GM12864 (cell line): ENCODE data around the gene ZFPM1.

Experiments used
- DNase-seq: peaks from one replicate; pipeline ENCODE4 v3.0.0-alpha.2; 2011; ENCODE audit warnings: low read depth
- H3K4me3 ChIP-seq: 2 replicates; pipeline ENCODE4 v1.5.1; 2011; ENCODE audit warnings: mild to moderate bottlenecking, low read depth, low read length, control low read depth
- TF ChIP-seq, protein P1 (sequence below): IDR thresholded peaks from 2 replicates; pipeline ENCODE4 v1.5.1; 2011; ENCODE audit warnings: low read depth, mild to moderate bottlenecking, moderate library complexity, low read length, control low read depth, inconsistent platforms; ENCODE audit errors: missing control alignments

The ZFPM1 gene

DNA sequence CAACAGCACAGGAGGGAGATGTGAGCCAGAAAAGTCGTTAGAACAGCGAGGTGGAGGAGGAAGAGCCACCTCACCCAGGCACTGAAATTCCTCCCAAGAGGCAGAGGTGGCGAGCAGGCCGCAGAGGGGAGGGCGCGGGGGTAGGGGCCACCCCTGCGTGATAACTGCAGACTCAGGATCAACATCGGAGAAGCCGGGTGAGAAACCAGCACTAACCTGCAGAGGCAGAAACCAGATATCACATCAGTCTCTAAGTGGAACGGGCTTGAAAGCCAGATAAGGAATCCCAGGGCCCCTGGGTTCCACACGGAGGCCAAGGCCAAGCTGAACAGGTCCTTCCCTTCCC is 77.8 kb downstream of the ZFPM1 start:
- no peak overlapping the region for H3K4me3 ChIP-seq
- TF ChIP-seq, protein P1, sequence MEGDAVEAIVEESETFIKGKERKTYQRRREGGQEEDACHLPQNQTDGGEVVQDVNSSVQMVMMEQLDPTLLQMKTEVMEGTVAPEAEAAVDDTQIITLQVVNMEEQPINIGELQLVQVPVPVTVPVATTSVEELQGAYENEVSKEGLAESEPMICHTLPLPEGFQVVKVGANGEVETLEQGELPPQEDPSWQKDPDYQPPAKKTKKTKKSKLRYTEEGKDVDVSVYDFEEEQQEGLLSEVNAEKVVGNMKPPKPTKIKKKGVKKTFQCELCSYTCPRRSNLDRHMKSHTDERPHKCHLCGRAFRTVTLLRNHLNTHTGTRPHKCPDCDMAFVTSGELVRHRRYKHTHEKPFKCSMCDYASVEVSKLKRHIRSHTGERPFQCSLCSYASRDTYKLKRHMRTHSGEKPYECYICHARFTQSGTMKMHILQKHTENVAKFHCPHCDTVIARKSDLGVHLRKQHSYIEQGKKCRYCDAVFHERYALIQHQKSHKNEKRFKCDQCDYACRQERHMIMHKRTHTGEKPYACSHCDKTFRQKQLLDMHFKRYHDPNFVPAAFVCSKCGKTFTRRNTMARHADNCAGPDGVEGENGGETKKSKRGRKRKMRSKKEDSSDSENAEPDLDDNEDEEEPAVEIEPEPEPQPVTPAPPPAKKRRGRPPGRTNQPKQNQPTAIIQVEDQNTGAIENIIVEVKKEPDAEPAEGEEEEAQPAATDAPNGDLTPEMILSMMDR, result no peak
- no peak for DNase-seq

DNA sequence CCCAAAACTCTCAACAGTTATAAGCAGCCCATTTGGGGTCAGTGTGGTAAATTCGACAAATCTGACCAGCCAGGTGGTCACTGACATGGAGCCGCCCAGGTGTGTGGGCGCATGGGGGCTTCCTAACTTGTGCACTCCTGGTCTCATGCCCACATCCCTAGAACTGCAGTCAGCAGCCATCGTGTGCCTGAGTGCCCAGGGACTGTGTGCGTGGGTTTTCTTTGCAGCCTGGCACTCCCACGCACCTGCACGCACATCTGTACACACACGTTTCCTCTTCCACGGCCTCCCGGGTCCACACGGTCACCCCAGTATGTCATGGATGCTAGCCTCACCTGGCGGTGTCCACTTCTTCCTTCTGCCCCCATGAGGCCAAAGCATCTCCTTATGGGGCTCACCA is 78.3 kb downstream of the ZFPM1 start:
- no peak overlapping the region for H3K4me3 ChIP-seq
- TF ChIP-seq, protein P1, result no peak
- no peak for DNase-seq

DNA sequence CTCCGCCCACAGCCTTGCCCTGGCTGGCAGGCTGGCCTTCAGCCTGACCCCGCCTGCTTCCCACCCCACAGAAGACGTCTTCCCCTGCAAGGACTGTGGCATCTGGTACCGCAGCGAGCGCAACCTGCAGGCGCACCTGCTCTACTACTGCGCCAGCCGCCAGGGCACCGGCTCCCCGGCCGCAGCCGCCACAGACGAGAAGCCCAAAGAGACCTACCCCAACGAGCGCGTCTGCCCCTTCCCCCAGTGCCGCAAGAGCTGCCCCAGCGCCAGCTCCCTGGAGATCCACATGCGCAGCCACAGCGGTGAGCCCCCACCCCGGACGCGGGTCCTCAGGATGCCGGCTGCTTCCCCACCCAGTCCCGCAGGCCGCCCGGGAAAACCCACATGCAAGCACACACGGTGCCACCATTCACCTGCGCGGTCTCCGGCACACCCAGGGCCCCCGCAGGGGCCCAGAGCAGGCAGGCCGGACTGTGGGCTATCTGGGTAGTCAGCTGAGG is 78.9 kb downstream of the ZFPM1 start:
- DNase-seq, result no peak
- no peak overlapping the region for H3K4me3 ChIP-seq
- TF ChIP-seq, protein P1, result no peak

DNA sequence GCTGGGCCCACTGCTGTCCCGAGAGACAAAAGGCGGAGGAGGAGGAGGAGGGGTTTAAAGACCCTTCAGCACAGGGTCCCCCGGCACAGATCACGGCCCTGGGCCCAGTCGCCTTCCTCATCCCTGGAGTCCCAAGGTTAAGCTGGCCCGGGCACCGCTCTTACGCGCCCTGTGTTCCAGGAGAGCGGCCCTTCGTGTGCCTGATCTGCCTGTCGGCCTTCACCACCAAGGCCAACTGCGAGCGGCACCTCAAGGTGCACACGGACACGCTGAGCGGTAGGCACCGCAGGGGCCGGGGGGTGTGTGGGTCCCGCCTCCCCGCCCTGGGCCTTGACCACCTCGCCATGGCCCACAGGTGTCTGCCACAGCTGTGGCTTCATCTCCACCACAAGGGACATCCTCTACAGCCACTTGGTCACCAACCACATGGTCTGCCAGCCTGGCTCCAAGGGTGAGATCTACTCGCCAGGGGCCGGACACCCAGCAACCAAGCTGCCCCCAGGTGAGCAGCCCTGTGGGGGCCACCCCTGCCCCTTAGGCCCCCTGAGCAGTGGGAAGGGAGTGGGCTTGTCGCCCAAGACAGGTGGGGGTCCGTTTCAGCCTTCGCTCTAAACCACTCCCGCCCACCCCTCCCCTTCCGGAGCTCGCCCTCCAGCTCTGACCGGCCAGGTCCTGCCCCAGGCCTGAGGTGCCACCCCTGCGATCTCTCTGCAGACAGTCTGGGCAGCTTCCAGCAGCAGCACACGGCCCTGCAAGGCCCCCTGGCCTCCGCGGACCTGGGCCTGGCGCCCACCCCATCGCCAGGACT is 79.6 kb downstream of the ZFPM1 start:
- TF ChIP-seq, protein P1, result no peak
- DNase-seq, result no peak
- no peak overlapping the region for H3K4me3 ChIP-seq

DNA sequence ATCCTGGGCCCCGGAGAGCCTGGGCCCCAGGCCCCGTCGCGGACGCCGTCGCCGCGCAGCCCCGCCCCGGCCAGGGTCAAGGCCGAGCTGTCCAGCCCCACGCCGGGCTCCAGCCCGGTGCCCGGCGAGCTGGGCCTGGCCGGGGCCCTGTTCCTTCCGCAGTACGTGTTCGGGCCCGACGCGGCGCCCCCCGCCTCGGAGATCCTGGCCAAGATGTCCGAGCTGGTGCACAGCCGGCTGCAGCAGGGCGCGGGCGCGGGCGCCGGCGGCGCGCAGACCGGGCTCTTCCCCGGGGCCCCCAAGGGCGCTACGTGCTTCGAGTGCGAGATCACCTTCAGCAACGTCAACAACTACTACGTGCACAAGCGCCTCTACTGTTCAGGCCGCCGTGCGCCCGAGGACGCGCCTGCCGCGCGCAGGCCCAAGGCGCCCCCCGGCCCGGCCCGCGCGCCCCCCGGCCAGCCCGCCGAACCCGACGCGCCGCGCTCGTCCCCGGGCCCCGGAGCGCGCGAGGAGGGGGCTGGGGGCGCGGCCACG is 80.4 kb downstream of the ZFPM1 start:
- no peak overlapping the region for H3K4me3 ChIP-seq
- DNase-seq, result no peak
- TF ChIP-seq, protein P1, result no peak

DNA sequence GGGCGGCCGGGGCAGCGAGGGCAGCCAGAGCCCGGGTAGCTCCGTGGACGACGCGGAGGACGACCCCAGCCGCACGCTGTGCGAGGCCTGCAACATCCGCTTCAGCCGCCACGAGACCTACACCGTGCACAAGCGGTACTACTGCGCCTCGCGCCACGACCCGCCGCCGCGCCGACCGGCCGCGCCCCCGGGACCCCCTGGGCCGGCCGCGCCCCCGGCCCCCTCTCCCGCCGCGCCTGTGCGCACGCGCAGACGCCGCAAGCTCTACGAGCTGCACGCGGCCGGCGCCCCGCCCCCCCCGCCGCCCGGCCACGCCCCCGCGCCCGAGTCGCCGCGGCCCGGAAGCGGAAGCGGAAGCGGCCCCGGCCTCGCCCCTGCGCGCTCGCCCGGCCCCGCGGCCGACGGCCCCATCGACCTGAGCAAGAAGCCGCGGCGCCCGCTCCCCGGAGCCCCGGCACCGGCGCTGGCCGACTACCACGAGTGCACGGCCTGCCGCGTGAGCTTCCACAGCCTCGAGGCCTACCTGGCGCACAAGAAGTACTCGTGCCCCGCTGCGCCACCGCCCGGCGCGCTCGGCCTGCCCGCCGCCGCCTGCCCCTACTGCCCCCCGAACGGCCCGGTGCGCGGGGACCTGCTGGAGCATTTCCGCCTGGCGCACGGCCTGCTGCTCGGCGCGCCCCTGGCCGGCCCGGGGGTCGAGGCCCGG is 81.0 kb downstream of the ZFPM1 start:
- TF ChIP-seq, protein P1, result no peak
- DNase-seq, result peak; percentile 15
- H3K4me3 ChIP-seq, result peak overlapping the region; percentile 77
